PFSK-1 (cell line): ENCODE data around the gene OLFM3.

Experiments
- FOXP2 ChIP-seq: optimal IDR thresholded peaks from 2 replicates; pipeline ENCODE3; 2011; ENCODE audit warnings: borderline replicate concordance, control low read depth, inconsistent platforms; ENCODE audit not compliant: insufficient read depth; ENCODE audit errors: extremely low read length, extremely low read depth
- POLR2AphosphoS5 ChIP-seq: IDR thresholded peaks from 2 replicates; pipeline ENCODE4 v1.6.1; 2012; ENCODE audit warnings: low read depth, mild to moderate bottlenecking, control low read depth, low read length, moderate library complexity
- REST ChIP-seq, 2 experiments: IDR thresholded peaks; 2 replicates each; pipeline versions ENCODE4 v1.6.1 to v1.8.0; 2011 to 2012; ENCODE audit warnings: low read depth in 2 of 2, low read length in 2 of 2, control low read depth in 1 of 2, inconsistent platforms in 1 of 2, mild to moderate bottlenecking in 1 of 2, moderate library complexity in 1 of 2; ENCODE audit not compliant: insufficient read depth in 1 of 2
- SIN3A ChIP-seq: IDR thresholded peaks from 2 replicates; pipeline ENCODE4 v1.6.1; 2012; ENCODE audit warnings: mild to moderate bottlenecking, low read length, moderate library complexity, borderline replicate concordance; ENCODE audit not compliant: insufficient read depth
- TAF1 ChIP-seq: IDR thresholded peaks from 2 replicates; pipeline ENCODE4 v1.6.1; 2012; ENCODE audit warnings: low read length, control low read depth, borderline replicate concordance; ENCODE audit not compliant: insufficient read depth

Gene OLFM3

GRCh38 chr1:101920577-101920976, 76.1 kb downstream of the OLFM3 start:
- no peak for TF ChIP-seq FOXP2
- no peak for TF ChIP-seq POLR2AphosphoS5
- no peak for TF ChIP-seq SIN3A
- TF ChIP-seq REST (IDR thresholded peaks at IDR 0.05; ENCODE audit: insufficient read depth in 1 of 2, low read depth in 2 of 2, low read length in 2 of 2) = no peak
- no peak for TF ChIP-seq TAF1

- TF ChIP-seq TAF1 = no peak
- no peak for TF ChIP-seq POLR2AphosphoS5
- TF ChIP-seq FOXP2 = no peak
- TF ChIP-seq REST (IDR thresholded peaks at IDR 0.05; ENCODE audit: insufficient read depth in 1 of 2, low read depth in 2 of 2, low read length in 2 of 2) = no peak
- TF ChIP-seq SIN3A = no peak
These were observed 78.4 kb downstream of the OLFM3 start for GRCh38 chr1:101918277-101918676.

- no peak for TF ChIP-seq POLR2AphosphoS5
- no peak for TF ChIP-seq SIN3A
- no peak for TF ChIP-seq TAF1
- TF ChIP-seq REST (IDR thresholded peaks at IDR 0.05; ENCODE audit: insufficient read depth in 1 of 2, low read depth in 2 of 2, low read length in 2 of 2) = no peak
- no peak for TF ChIP-seq FOXP2
These were observed 81.1 kb downstream of the OLFM3 start for GRCh38 chr1:101915597-101915996.

GRCh38 chr1:101914473-101915242, 82.1 kb downstream of the OLFM3 start:
- no peak for TF ChIP-seq TAF1
- TF ChIP-seq FOXP2 = no peak
- TF ChIP-seq POLR2AphosphoS5 = no peak
- no peak for TF ChIP-seq SIN3A
- no peak for TF ChIP-seq REST (IDR thresholded peaks at IDR 0.05; ENCODE audit: insufficient read depth in 1 of 2, low read depth in 2 of 2, low read length in 2 of 2)
